CD4-positive, alpha-beta T cell treated with Interleukin-6 at 100 ng/mL for 8 hours (primary cell): Measurements from ENCODE around the gene PDE4D.

Experiments
- DNase-seq: peaks from one replicate; pipeline ENCODE4 v3.0.0-alpha.2; 2020; ENCODE audit warnings: mixed read lengths, low spot score

Gene PDE4D

DNA sequence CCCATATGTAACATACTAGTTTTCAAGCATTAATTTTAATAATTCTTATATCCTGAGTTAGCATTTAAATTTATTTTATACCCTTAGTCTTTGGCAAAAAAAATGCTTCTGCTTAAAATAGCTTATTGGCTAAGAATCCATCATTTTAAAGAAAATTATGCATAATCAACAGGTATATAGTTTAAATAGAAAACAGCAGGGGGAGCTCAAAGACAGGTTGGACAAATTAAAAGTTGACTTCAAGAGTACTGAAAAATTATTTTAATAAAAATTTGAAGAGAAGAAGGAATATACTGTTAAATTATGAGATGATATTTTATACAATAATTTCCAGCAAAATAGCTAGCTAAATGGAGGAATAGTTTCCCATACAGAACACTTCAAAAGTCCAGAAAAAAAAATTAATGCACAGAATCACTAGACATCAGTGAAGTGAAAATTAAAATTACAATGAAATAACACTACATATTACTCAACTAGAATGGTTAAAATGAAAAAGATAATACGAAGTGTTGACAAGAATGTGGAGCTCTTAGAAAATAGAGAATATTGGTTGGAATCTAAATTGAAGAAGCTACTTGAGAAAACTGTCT, 387.1 kb downstream of the PDE4D start:
- DNase-seq, result no peak

DNA sequence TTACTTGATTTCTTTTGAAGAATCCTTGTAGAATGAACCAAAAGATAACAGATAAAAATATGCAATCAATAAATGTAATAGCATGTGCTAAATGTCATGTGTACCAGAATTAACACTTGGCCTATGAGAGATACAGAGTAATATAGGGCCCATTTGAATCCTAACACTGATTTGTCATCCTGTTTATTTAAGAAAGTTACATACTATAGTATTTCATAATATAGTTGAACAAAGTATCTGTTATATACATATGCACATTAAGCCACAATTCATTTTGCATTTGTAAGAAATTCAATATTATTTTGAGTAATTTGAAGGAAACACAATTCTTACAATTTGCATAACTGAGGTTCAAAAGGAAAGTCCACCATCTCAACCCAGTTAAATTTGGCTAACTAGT, 389.5 kb downstream of the PDE4D start:
- DNase-seq, result no peak

DNA sequence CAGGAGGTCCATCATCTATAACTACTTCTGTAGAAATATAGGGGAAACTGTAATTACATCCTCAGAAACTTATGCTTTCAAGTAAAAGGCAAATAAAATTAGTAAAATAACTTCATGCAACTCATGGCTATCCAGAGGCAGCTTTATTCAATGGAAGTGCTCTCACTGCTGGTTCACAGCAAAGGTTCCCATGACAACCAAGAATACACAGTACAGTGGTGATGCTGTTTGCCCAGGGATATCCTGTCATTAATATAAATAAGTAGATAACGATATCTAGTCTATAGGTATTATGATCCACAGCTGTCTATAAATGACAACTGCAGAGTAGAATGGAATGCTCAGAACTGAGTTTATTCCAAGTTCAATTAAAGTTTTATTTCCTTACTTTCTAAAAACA, 390.3 kb downstream of the PDE4D start:
- DNase-seq, result no peak

DNA sequence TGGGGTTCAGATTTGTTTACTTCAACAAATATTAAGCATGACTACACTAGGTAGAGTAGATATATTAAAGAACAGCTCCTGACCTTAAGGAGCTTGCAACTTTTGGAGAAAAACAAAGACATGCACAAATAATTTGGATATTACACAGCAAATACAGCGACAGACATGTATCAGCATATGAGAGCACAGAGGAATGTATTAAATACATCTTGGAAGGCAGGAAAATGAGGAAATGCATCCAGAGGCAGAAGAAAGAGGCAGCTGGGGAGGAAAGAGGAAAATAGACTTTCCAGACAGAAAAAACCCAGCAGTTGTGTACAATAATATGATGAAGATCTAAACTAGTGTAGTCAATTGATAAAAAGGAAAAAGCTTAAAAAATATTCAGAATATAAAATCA, 392.2 kb downstream of the PDE4D start:
- DNase-seq, result no peak

DNA sequence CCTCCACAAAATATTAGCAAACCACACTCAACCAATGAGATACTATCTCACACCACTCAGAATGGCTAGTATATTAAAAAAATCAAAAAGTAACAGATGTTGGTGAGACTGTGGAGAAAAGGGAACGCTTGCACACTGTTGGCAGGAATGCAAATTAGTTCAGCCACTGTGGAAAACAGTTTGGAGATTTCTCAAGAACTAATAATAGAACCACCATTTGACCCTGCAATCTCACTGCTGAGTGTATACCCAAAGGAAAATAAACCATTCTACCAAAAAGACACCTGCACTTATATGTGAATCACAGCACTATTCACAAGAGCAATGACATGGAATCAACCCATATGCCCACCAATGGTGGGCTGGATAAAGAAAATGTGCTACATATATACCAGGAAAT, 393.5 kb downstream of the PDE4D start:
- no peak for DNase-seq

DNA sequence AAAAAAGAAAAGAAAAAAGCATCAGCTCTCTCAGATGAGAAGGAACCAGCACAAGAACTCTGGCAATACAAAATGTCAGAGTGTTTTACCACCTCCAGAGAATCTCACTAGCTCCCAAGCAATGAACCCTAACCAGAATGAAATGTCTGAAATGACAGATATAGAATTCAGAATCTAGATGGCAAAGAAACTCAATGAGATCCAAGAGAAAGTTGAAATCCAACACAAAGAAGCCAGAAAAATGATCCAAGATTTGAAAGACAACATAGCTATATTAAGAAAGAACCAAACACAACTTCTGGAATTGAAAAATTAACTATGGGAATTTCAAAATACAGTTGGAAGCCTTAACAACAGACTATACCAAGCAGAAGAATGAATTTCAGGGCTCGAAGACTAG, 396.3 kb downstream of the PDE4D start:
- no peak for DNase-seq

DNA sequence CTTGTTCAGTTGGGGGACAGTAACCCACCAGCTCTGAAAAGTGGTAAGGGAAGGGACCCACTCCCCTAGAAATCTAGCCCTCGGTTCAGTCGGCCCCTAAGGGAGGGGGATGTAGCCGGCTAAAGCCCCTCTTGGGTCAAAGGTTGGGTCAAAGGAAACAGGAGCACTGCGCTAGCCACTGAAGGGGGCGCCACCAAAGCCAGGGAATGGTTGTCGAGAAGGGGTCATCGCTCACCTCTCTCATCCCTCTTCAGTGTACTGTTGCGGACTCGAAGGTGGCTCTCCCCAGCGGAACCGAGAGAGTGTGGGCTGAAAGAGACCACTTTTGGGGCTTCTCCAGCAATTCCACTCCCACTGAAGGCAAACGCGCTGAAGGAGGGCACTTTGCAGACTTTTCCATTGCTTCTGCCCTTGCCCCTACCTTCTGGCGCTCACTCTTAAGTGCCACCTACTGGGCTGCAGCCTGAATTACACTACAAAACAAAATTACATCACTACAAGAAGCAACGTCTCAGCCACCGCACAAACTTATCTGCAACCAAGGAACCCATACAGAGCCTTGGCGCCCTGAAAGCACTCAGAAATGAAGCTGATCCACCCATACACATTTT, 396.9 kb downstream of the PDE4D start:
- no peak for DNase-seq

DNA sequence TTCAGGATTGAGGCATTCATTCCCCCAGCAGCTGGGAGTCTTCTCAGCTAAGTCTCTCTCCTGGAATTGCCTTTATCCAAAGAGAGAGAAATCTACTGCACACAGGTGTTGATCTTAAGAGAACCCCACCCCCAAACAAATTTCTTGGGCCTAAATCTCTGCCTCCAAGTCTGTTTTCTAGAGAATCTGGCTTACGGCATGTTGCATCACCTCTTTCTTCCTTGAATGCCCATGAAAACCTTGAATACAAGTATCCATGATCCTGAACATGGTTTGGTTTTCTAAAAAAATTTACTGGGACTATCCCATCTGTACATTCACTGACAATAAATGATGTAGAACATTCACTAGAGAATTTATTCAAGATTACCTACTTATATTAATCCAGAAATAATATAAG, 401.6 kb downstream of the PDE4D start:
- DNase-seq, result no peak

DNA sequence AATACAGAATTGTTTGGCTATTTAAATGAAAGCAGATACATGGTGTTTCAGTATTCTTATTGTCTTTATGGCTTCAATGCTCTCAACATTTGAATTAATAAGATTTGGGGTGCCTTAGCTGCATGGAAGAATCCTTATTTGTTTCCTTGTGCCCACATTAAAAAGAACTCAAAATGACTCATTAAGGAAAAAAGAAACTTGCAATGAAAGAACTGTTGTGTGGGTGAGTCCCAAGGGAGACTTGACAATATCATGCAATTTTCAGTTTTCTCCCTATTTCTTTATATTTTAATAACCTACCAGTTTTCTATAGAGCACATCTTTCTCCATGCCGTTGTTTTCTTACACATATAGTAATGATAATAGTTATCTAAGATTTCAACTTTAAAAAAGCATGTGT, 404.0 kb downstream of the PDE4D start:
- DNase-seq, result no peak

DNA sequence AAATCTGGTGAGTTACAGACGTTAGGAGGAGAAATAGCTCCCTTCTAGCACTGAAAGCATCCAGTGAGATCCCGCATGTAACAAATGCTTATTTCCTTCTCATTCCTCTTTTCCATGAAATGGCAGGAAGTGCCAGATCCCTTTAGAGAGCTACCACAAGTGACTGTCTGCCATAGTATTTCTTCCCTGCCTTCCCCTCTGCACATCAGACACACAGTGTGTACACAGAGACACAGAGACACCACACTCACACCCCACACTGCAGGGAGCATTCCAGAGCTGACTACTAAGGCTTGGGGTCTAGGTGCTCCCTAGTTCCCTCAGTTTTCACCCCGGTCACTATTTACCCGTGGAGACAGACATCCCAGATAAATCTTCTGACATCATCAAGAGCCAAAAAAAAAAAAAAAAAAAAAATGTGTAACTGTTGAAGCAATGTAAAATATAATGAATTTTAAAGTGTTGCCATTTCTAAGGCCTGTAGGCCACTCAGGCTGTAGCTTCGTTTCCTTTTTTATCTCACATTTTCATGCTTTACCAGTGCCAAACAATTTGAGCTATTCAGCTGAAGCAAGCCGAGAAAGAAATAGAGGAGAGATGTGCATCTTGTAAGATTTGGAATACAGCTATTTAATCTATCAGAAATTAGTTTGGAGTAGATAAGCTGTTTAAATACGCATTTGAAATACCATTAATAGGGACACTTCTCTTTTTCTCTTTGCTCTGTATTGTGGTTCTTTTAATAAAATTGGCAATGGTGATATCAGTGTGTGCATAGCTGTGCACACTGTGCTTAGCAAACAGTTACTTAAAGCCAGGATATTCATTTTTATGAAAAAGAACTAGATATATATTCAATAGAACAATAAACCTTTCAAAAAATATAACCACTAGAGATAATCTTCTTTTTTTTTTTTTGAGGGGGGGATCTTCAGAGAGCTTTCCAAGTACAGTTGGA, 405.5 kb downstream of the PDE4D start:
- no peak for DNase-seq

DNA sequence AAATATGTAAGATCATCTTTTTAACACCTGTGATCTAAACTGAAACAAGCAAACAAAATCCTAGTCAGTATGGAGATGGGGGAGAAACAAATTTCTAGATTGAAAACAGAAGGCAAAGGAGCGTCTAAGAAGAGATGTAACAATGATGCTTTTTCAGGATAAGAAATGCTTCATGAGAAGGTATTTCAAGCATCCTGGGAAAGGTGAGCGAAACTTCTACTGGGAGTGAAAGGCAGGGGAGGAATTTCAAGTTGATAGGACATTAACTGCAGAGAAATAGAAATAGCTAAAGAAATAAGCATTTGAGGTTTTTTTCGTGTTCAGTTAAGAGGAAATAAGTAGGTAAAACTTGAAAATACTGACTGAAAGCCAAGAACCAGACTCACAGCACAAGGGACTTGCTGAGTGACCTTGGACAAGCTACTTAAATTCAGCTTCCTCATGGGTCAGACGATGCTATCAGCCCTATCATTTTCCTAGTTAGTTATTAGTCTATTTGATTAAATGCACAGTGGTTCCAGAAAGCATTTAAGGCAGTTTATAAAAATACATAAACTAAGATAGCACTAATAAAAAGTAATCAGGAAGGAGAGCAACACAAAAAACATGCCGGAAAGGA, 406.3 kb downstream of the PDE4D start:
- no peak for DNase-seq

DNA sequence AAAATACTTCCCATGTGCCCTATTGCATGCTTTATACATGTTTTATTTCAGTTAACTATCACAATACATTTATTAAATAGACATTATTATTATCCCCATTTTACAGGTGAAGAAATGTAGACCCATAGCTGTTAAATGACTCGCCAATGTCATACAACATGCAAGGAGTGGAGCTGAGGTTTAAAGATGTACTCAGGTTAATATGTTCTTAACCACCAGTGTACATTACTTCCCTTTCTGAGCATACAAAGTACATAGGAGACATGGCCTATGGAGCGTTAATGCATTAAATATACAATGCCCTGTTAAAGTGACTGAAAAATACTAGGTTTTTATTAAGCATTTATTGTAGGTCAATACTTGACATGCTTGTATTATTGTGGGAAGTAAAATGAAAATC, 407.0 kb downstream of the PDE4D start:
- DNase-seq, result no peak

DNA sequence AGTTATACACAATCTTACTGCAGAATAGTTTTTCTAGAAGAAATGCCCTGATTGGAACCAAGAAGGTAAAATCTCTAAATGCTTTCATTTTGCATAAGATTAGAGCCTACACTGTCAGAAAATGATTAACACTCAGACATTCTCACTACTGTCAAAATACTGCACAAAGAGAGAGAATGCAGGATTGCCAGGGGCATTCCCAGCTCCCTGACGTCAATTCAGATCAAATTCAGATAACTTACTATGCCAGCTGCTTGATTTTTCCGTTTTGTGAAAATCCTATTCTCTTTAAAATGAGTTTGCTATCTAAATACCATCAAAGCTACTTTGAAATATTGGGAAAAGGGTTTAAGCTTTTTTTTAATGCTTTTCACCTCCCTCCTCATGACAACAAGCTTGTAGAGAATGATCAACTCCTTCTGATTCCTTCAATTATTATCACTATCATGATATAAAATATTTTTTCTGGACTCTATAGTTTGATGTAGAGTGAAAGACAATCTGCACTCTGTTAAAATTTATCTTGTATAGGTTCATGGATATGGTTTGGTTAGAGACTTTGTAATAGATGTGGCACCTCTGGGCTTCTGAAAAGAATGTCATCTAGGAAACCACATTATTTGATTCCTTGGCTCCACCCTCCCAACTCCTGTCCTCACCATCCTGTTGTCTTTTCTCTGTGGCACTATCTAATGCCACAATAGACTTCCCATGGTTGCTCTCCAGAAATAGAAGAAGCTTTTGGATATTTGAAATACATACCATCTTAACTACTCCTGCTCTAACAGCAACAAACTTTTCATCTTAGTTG, 407.7 kb downstream of the PDE4D start:
- no peak for DNase-seq

DNA sequence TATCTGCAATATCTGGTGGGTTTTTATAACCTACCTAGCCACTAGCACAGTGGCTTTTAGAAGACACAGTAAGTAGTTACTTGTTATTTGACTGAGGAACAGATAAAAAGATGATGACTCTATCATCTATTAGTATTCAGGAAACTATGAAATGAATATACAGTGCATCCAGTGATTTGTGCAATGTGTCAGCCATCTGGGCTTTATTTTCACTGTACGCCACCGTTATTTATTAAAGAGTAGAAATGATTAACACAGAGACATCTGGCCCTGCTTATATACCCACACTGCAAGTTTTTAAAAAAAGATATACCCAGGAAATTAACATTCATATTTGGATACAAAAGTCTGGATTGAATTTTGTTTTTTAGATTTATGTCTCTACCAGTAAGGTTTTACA, 408.4 kb downstream of the PDE4D start:
- no peak for DNase-seq

DNA sequence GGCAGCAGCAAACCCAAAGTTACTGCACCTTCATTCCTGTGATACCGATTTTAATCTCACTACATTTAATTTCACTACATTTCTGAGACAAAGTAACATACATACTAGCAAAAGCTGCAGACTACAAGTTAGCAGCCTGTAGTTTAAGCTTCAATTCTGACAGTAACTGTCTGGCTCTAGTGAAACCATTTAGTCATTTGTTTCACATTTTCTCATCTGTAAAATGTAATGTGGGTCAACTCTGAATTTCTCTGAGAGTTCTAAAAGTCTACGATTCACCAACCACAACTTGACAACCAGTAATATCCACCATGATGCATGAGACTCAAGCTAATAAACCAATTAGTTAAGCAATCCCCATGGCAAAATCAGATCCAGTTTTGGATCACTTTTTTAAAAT, 408.9 kb downstream of the PDE4D start:
- DNase-seq, result no peak

DNA sequence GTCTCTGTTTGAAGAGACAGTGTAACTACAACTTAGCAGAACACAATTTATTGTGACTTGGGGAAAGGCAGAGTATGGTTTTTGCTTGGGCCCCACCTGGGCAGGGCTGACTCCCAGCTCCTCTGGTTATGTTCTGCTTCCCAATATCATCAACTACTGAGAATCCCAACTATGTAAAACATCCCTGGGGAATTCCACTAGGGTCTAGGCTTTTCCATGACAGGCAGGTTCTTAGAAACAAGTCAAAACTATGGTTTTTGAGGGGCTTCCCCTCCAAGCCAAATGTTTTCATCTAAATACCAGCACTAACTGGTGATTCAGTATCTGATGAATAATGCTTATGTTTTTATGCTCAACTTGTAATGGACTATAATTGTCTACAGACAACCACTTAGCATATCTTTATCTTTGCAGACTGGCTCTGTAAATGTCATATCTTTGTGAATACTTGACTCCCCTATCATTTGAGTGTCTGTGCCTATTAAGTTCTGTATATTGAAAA, 409.5 kb downstream of the PDE4D start:
- no peak for DNase-seq

DNA sequence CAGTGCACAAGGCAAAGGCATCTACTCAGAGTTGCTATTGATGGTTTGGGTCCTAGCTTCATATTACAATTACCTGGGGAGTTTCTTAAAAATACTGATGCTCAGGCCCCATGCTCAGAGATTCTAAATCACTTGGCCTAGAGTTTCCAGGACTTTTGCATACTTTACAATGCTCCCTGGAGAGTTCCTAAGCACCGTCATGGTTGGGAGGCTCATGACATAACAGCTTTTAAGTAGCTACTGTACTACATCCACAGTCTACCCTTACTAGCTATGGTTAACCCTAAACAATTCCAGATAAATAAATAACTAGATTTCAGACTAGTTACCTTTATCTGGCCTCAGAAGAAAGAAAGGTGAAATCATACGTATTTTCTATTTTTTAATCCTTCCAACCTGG, 414.4 kb downstream of the PDE4D start:
- DNase-seq, result no peak

DNA sequence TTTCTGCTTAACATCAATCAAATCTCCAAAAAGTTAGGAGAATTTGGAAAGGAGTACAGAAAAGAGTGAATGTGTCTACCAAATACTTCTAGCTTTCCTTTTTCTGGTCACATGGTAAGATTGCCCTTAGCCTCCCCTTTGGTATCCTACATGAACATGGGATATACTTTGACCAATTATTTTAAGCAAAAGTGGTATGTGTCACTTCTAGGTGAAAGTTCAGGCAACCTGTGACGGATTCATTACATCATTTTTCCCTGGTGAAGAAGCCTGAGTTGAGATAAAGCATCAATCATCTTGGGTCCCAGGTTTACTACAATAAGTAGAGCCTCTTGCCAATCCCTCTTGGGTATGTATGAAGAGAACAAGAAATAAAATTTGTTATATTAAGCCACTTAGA, 419.2 kb downstream of the PDE4D start:
- DNase-seq, result no peak

DNA sequence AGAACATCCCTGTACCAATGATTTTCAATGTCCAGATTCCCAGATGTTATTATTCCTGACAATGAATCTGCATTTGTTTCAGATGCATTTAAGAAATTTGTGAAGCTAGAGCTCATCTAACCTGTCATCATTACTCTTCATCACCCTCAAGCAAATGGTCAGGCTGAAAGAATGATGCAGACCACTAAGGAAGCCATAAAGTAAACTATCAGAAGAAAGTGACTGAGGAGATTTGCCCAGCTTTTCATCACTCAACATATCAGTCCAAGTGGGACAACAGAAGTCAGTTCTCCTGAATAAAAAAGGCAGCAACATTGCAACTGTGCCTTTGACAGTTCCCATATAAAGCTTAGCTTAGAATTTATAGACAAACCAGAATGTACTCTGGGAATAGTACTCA, 419.9 kb downstream of the PDE4D start:
- DNase-seq, result no peak

DNA sequence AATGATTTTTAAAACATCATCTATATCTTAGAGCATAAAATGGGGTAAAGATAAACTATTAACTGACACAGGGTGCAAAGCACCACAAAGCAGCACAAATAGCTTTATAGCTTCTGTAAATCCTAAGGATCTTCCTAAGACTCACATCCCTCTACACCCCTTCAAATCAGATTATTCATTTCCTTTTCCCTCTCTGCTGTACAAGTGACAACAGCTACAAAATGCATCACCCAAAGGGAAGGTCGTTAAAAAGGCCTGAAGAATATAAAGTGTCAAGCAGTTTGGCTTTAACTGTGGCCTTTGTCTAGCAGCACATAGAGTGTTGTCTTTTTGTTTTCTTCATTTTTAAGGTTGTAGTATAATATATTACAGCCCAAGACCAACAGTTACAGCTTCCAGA, 422.1 kb downstream of the PDE4D start:
- no peak for DNase-seq

DNA sequence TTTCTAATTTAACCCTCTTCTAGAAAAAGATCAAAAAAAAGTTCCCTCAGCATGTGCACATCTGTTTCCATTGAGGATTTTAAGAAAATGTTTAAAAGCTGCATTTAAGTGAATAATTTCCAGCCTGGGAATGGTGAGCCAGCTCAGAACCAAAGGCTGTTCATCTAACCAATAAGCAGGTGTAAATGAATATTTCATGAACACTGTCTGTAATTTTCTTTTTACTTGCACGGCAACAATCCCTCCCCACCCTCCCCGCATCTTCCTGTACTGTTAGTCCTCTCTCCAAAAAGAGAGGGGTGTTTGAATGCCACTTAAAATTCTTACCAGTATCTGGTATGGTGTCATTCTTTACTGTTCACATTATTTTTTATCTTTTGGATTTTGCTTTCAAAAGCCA, 425.6 kb downstream of the PDE4D start:
- DNase-seq, result no peak

DNA sequence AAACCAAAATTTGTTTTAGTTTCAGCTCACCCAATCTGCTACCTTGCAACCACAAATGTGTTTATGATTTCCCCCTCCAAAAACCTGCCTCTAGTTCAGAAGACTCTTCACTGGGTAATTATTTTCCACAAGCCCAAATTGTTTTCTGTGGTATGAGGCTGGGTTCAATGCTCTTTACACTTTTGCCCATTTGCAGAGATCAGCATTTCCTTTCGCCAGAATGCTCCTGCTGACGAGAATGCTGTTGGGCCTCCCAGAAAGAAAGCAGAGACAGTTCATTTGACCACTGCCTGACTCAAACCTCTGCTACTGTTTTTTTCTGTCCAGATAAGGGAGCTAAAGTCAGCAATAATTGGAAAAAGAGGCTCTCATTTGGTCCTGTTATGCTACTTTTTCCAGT, 427.3 kb downstream of the PDE4D start:
- DNase-seq, result no peak
